Loucy (cell line): ENCODE data around the gene GRHL3.

Experiments used
- CTCF ChIP-seq: fragments of 200-600 bp; sonication (generic); conservative IDR thresholded peaks from 2 replicates; pipeline ENCODE4 v1.5.1; 2014; ENCODE audit warnings: mild to moderate bottlenecking, antibody characterized with exemption, low read length
- EZH2phosphoT487 ChIP-seq: fragments of 200-600 bp; IDR thresholded peaks from 2 replicates; pipeline ENCODE4 v1.6.1; 2018; ENCODE audit warnings: antibody characterized with exemption, mild to moderate bottlenecking, moderate library complexity, borderline replicate concordance

GRCh38 chr1:24275510-24275909 is 43.6 kb upstream of the GRHL3 start:
- TF ChIP-seq CTCF (no peak), EZH2phosphoT487 (no peak)
